ENCODE results near the gene TECPR2.

DNA sequence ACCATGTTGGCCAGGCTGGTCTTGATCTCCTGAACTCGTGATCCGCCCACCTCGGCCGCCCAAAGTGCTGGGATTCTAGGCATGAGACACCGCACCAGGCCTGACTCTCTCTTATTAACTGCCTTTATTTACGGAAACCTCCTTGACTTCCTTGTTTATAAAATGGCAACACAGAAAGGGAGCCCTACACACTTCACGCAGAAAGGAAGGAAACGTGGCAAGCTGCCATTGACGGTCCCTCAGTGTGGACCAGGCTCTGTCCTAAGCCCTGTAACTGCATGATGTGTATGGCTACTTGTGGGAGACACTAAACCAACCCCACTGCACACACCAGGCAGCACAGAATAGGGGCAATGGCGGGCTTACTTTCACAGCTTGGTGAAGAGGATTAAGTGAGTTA lies 11.7 kb upstream of the TECPR2 start:
- TF ChIP-seq ZNF570 (CRISPR knock-in tag; IDR thresholded peaks at IDR 0.05; ENCODE audit: borderline replicate concordance) = no peak
- TF ChIP-seq, protein P1, sequence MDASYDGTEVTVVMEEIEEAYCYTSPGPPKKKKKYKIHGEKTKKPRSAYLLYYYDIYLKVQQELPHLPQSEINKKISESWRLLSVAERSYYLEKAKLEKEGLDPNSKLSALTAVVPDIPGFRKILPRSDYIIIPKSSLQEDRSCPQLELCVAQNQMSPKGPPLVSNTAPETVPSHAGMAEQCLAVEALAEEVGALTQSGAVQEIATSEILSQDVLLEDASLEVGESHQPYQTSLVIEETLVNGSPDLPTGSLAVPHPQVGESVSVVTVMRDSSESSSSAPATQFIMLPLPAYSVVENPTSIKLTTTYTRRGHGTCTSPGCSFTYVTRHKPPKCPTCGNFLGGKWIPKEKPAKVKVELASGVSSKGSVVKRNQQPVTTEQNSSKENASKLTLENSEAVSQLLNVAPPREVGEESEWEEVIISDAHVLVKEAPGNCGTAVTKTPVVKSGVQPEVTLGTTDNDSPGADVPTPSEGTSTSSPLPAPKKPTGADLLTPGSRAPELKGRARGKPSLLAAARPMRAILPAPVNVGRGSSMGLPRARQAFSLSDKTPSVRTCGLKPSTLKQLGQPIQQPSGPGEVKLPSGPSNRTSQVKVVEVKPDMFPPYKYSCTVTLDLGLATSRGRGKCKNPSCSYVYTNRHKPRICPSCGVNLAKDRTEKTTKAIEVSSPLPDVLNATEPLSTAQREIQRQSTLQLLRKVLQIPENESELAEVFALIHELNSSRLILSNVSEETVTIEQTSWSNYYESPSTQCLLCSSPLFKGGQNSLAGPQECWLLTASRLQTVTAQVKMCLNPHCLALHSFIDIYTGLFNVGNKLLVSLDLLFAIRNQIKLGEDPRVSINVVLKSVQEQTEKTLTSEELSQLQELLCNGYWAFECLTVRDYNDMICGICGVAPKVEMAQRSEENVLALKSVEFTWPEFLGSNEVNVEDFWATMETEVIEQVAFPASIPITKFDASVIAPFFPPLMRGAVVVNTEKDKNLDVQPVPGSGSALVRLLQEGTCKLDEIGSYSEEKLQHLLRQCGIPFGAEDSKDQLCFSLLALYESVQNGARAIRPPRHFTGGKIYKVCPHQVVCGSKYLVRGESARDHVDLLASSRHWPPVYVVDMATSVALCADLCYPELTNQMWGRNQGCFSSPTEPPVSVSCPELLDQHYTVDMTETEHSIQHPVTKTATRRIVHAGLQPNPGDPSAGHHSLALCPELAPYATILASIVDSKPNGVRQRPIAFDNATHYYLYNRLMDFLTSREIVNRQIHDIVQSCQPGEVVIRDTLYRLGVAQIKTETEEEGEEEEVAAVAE (CRISPR knock-in tag; IDR thresholded peaks at IDR 0.05; ENCODE audit: borderline replicate concordance) = no peak
- TF ChIP-seq, protein P2, sequence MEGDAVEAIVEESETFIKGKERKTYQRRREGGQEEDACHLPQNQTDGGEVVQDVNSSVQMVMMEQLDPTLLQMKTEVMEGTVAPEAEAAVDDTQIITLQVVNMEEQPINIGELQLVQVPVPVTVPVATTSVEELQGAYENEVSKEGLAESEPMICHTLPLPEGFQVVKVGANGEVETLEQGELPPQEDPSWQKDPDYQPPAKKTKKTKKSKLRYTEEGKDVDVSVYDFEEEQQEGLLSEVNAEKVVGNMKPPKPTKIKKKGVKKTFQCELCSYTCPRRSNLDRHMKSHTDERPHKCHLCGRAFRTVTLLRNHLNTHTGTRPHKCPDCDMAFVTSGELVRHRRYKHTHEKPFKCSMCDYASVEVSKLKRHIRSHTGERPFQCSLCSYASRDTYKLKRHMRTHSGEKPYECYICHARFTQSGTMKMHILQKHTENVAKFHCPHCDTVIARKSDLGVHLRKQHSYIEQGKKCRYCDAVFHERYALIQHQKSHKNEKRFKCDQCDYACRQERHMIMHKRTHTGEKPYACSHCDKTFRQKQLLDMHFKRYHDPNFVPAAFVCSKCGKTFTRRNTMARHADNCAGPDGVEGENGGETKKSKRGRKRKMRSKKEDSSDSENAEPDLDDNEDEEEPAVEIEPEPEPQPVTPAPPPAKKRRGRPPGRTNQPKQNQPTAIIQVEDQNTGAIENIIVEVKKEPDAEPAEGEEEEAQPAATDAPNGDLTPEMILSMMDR (CRISPR knock-in tag; IDR thresholded peaks at IDR 0.05) = no peak
- TF ChIP-seq, protein P3, sequence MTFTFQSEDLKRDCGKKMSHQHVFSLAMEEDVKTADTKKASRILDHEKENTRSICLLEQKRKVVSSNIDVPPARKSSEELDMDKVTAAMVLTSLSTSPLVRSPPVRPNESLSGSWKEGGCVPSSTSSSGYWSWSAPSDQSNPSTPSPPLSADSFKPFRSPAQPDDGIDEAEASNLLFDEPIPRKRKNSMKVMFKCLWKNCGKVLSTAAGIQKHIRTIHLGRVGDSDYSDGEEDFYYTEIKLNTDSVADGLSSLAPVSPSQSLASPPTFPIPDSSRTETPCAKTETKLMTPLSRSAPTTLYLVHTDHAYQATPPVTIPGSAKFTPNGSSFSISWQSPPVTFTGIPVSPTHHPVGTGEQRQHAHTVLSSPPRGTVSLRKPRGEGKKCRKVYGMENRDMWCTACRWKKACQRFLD (CRISPR knock-in tag; IDR thresholded peaks at IDR 0.05; ENCODE audit: borderline replicate concordance) = no peak
- TF ChIP-seq MTF1 (CRISPR knock-in tag; IDR thresholded peaks at IDR 0.05) = no peak
- TF ChIP-seq HNRNPH1 (optimal IDR thresholded peaks at IDR 0.05; ENCODE audit: low read depth, low read length) = no peak
